Stimulated activated memory B cell treated with anti-CD40 and anti-IgM and Interleukin-4, amounts not matched to agents 10 μg/mL and 1 μg/mL and 100 μg/mL, for 72 hours (primary cell): ENCODE results near the gene DHX38.
"Not testable (repeated sequence)": the region's sequence is repeated elsewhere in the genome, so short reads cannot be mapped to it uniquely, and the experiment has no call there.

Experiments
- ATAC-seq: fragments of 150-1000 bp; cut with Tn5 transposase; 2 replicates; pipeline ENCODE4 v1.10.0; 2021
- H3K27ac Mint-ChIP-seq: one replicate; pipeline ENCODE4 v1.8.0; 2022; ENCODE audit warnings: mild to moderate bottlenecking, mixed read lengths
- H3K27me3 Mint-ChIP-seq: one replicate; pipeline ENCODE4 v1.8.0; 2022; ENCODE audit warnings: mixed read lengths
- H3K36me3 Mint-ChIP-seq: one replicate; pipeline ENCODE4 v1.8.0; 2022; ENCODE audit warnings: mixed read lengths
- H3K4me1 Mint-ChIP-seq: one replicate; pipeline ENCODE4 v1.8.0; 2022; ENCODE audit warnings: mixed read lengths
- H3K4me3 Mint-ChIP-seq: one replicate; pipeline ENCODE4 v1.8.0; 2022; ENCODE audit warnings: mild to moderate bottlenecking, moderate library complexity, mixed read lengths
- H3K9me3 Mint-ChIP-seq: one replicate; pipeline ENCODE4 v1.8.0; 2022; ENCODE audit warnings: mixed read lengths

Gene DHX38

DNA sequence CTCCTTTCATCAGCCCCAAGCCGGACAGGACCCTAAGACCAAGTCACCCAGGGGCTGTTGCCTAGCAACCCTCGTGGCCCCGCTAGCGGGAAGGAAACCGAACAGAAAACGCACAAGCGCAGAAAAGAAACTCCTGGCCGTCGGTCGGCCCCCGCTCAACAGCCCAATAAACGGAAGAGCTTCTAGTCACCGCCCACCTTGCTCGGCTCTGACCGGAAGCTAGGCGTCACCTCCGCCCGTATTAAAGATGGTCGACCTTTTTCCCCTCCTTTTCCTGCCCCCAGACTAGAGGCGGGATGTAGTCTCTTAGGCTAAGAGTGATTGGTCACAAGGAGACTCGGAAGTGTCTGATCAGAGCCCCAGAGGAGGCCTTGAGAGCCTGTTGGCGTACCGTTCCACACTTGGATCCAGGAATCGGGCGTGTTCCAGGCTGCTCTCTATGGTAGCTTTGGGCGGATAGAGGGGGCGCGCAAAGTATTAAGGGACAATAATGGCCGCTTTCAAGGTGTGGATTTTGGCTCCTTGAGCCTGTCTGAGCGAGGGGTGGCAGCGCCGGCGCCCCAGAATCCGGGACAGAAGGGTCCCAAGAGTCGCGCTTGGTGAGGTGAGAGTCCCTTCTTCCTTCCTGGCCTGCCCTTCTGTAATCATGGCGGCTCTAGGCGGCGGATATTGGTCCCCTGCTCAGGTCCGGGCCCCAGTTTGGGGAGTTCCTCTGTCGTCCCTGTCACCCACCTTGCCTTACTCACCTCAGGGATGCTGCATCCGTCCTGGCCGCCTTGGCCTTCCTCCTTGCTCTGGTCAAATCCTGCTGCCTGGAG lies at the start of gene DHX38, which contains the start of gene TXNL4B:
Gene DHX38 (plus strand): TSS at position 400 of the 818 bp plus-strand sequence. CDS start 2,311 bp downstream, outside the sequence.
Gene TXNL4B (minus strand): TSS at position 173 of the 818 bp plus-strand sequence. CDS start 2,871 bp downstream, outside the sequence.
- H3K4me1 Mint-ChIP-seq, result peaks cover 62% of the 10 kb centered on the region
- peak; percentile 100 for ATAC-seq
- H3K27ac Mint-ChIP-seq, result peak within 1 kb of the TSS; percentile 94
- H3K27me3 Mint-ChIP-seq, result no peaks in the 10 kb centered on the region
- no peaks in the 10 kb centered on the region for H3K9me3 Mint-ChIP-seq
- H3K4me3 Mint-ChIP-seq, result peak within 1 kb of the TSS; percentile 96
- H3K36me3 Mint-ChIP-seq, result peaks cover 49% of the 10 kb centered on the region

DNA sequence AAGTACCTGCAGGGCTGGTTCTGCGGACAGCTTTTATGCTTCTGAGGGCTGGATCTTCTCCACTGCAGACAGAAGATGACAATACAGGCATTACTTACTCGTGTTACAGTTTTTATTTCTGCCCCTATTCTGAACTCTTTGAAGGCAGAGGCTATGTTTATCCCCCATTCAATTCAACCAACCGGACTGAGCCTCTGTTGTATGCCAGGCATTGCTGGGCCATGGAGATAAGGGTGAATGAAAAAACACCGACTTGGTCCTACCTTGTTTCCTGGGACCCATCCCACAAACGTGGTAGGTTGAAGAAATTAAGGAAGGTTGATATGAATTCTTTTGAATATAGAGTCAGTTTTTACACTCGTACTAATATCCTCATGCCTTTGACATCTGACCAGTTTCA lies 49.4 kb upstream of the DHX38 start:
- Mint-ChIP-seq H3K4me3 (no peak overlapping the region), H3K27ac (no peak overlapping the region), H3K36me3 (peaks cover 34% of the 10 kb centered on the region), H3K9me3 (peaks cover 4% of the 10 kb centered on the region), H3K27me3 (no peaks in the 10 kb centered on the region), H3K4me1 (no peaks in the 10 kb centered on the region)
- ATAC-seq, result no peak

DNA sequence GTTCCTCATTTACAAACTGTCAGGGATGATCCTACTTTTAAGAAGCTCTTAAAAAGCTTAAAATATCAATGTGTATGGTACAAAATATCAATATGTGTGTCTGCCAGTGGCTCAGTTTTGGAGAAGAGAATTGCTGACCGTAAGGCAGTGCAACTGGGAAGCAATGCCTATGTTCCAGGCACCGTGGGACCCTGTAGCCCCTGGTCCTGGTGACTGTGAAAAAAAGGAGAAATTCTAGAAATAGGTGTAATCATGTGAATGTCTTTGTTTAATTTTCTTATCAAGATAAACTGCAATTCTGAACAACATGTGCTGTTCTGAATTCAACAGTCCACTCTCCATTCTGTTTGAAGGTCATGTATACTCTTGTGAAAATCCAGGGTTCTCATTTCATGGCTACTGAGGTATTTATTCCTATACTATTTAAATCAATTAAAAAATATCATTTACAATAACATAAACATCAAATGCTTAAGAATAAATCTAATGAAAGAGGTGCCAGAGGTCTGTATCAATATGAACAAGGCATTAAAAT lies 48.8 kb upstream of the DHX38 start:
- Mint-ChIP-seq H3K27me3 (no peaks in the 10 kb centered on the region), H3K9me3 (peaks cover 6% of the 10 kb centered on the region), H3K36me3 (peaks cover 37% of the 10 kb centered on the region), H3K4me3 (no peak overlapping the region), H3K4me1 (no peaks in the 10 kb centered on the region), H3K27ac (no peak overlapping the region)
- no peak for ATAC-seq

DNA sequence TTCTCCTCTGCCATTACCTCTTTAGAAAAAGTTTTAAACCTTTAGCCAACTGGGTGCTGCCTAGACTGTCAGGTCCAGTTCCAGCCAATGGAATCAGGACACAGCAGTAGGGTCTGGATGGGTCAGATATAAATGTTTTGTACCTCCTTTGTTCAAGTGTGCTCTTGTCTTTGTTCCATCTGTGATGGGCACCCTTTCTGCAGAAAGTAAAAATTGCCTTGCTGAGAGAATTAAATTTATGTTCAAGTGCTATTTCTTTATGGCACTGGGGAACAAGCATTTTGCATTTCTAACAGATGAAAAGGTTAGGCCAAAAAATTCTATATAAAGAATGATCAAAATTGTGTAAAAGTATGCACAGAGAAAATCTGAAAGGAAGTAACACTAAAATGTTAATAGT lies 44.5 kb upstream of the DHX38 start:
- H3K36me3 Mint-ChIP-seq, result peaks cover 21% of the 10 kb centered on the region
- ATAC-seq, result no peak
- no peaks in the 10 kb centered on the region for H3K4me1 Mint-ChIP-seq
- H3K4me3 Mint-ChIP-seq, result no peak overlapping the region
- H3K9me3 Mint-ChIP-seq, result peaks cover 14% of the 10 kb centered on the region
- H3K27me3 Mint-ChIP-seq, result no peaks in the 10 kb centered on the region
- no peak overlapping the region for H3K27ac Mint-ChIP-seq

DNA sequence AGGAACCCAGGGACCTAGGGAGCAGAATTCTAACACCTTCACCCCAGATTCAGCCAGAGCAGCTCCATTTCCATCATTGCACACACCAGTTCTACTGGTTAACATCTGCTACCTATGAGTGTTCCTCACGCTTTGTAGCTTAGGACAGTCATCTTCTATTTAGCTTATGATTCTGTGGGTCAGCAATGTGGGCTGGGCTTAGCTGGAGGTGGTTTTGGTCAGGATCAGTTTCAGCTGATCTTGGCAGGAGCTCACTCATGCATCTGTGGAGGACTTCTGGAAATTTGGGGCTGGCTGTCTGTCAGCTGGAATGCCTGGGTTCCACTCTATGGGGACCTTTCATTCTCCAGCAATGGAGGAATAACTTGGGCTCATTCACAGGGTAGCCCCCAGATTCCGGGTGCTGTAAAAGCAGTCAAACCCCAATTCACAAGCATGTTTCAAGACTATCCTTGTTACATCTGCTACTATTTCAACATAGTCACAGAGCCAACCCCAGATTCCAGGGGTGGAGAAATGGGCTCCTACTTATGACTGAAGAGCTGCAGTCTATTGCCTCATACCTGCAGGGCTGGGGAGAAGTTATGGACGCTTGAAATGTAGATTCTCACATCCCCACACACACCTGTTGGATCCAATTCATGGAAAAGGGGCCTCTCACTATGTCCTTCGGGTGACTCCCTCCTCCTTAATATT lies 42.7 kb upstream of the DHX38 start:
- no peak for ATAC-seq
- H3K4me1 Mint-ChIP-seq, result no peaks in the 10 kb centered on the region
- H3K9me3 Mint-ChIP-seq, result peaks cover 14% of the 10 kb centered on the region

DNA sequence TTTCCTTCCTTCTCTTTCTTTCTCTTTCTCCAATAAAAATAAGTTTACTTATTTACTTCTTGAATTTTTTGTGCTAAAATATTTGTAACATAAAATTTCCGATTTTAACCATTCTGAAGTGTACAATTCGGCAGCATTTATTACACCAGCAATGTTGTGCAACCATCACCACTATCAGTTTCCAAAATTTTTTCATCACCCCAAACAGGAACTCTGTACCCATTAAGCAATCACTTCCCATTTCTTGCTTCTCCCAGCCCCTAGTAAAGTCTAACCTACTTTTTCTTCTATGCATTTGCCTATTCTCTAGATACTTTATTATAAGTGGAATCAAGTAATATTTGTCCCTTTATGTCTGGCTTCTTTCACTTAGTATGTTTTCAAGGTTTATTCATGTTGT lies 41.8 kb upstream of the DHX38 start:
- no peaks in the 10 kb centered on the region for H3K4me1 Mint-ChIP-seq
- no peaks in the 10 kb centered on the region for H3K27me3 Mint-ChIP-seq
- H3K4me3 Mint-ChIP-seq, result no peak overlapping the region

More for the DNA sequence above, 42.7 kb upstream of the DHX38 start:
- Mint-ChIP-seq H3K4me3 (no peak overlapping the region), H3K36me3 (peaks cover 21% of the 10 kb centered on the region), H3K27me3 (no peaks in the 10 kb centered on the region), H3K27ac (no peak overlapping the region)

DNA sequence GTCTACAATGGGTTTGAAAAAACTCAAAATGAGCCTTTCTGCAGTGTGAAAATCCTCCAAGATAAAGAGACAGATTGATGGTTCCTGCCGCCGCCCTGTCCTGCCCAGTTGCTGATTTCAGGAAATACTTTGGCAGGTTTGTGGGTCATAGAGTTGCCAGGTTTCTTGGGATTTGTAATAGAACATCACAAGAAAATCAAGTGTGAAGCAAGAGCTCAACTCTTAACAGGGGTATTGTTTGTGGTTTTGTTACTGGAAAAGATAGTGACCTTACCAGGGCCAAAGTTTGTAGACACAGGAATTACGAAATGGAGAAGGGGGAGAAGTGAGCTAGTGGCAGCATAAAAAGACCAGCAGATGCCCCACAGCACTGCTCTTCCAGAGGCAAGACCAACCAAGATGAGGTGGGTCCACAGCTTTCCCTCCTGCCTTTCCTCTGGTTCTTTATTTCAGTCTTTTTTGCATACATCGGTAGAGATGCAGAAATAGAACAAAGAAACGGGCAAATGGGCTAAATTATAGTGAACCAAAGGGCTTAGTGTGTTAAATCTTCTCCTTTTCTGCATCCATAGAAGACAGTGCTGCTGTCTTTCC lies 39.3 kb upstream of the DHX38 start, which contains the start of gene HP:
Gene HP (plus strand): TSS at position 252 of the 594 bp plus-strand sequence. CDS start 148 bp downstream, at position 400.
- not testable (repeated sequence) for H3K27me3 Mint-ChIP-seq, ATAC-seq, H3K27ac Mint-ChIP-seq, H3K4me1 Mint-ChIP-seq, H3K9me3 Mint-ChIP-seq, H3K4me3 Mint-ChIP-seq
- peaks cover 20% of the 10 kb centered on the region for H3K36me3 Mint-ChIP-seq

More for the DNA sequence above, 41.8 kb upstream of the DHX38 start:
- Mint-ChIP-seq H3K36me3 (peaks cover 21% of the 10 kb centered on the region), H3K9me3 (peaks cover 14% of the 10 kb centered on the region), H3K27ac (no peak overlapping the region)
- ATAC-seq, result no peak

DNA sequence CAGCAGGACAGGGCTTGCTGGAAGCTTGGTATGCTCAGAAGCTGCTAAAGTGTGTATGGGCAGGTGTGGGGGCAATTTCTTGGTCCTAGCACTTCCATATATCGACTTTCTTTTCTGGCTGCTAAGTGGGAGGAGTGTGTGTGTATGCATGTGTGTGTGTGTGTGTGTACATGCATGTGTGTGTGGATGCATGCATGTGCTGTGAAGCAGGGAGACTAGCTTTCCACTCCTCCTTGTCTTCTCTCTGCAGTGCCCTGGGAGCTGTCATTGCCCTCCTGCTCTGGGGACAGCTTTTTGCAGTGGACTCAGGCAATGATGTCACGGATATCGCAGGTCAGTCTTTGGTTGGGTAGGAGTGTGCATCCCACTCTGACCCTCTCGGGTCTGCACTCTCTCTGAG lies 37.7 kb upstream of the DHX38 start:
- Mint-ChIP-seq H3K36me3 (peaks cover 15% of the 10 kb centered on the region), H3K27me3 (no peaks in the 10 kb centered on the region), H3K4me3 (no peak overlapping the region), H3K9me3 (peaks cover 5% of the 10 kb centered on the region), H3K27ac (no peak overlapping the region), H3K4me1 (no peaks in the 10 kb centered on the region)
- ATAC-seq, result no peak

DNA sequence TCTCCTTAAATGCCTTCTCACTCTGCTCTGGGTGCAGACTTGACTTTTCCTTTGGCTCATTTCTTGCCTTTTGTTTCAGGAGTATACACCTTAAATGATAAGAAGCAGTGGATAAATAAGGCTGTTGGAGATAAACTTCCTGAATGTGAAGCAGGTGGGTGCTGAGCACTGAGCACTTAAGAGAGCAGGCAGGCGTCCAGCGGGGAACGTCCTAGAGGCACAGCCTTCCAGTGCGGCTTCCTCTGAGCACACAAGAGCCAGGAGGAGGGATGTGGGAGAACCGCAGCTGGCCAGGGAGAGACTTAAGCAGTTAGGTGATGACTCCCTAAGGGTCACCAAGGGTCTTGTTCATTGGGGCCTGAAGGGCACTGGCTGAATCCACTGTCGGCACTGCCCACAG lies 36.3 kb upstream of the DHX38 start:
- H3K27me3 Mint-ChIP-seq, H3K27ac Mint-ChIP-seq, H3K4me3 Mint-ChIP-seq, ATAC-seq, H3K9me3 Mint-ChIP-seq, H3K4me1 Mint-ChIP-seq: not testable (repeated sequence)
- peaks cover 12% of the 10 kb centered on the region for H3K36me3 Mint-ChIP-seq

DNA sequence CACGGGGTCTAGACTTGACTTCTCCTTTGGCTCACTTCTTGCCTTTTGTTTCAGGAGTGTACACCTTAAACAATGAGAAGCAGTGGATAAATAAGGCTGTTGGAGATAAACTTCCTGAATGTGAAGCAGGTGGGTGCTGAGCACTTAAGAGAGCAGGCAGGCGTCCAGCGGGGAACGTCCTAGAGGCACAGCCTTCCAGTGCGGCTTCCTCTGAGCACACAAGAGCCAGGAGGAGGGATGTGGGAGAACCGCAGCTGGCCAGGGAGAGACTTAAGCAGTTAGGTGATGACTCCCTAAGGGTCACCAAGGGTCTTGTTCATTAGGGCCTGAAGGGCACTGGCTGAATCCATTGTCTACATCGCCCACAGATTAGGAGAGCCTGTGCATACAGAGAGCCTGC lies 34.6 kb upstream of the DHX38 start:
- not testable (repeated sequence) for ATAC-seq, H3K27ac Mint-ChIP-seq, H3K27me3 Mint-ChIP-seq, H3K4me3 Mint-ChIP-seq, H3K4me1 Mint-ChIP-seq, H3K9me3 Mint-ChIP-seq
- H3K36me3 Mint-ChIP-seq, result peaks cover 17% of the 10 kb centered on the region

DNA sequence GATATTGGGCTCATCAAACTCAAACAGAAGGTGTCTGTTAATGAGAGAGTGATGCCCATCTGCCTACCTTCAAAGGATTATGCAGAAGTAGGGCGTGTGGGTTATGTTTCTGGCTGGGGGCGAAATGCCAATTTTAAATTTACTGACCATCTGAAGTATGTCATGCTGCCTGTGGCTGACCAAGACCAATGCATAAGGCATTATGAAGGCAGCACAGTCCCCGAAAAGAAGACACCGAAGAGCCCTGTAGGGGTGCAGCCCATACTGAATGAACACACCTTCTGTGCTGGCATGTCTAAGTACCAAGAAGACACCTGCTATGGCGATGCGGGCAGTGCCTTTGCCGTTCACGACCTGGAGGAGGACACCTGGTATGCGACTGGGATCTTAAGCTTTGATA lies 33.2 kb upstream of the DHX38 start:
- no peak for ATAC-seq
- Mint-ChIP-seq H3K4me3 (no peak overlapping the region), H3K4me1 (no peaks in the 10 kb centered on the region), H3K36me3 (peaks cover 23% of the 10 kb centered on the region), H3K9me3 (no peaks in the 10 kb centered on the region), H3K27me3 (no peaks in the 10 kb centered on the region), H3K27ac (no peak overlapping the region)

DNA sequence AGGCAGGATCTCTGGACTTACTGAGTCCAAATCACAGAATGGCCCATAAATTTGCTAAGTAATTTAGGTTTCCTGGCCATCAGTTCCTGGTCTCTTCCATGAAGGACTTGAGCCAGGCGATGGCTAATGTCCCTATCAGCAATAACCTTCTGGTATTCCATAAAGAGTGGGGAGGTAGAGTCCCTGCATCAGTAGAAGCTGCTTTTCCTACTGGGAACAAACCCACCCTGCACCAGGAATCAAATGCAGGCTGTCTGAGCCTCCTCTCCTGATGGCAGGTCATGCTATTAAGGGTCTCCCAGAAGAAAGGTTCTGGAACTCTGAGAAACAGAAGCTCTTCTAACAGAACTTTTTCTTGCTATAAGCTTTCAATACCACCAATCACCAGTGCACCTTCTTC lies 32.1 kb upstream of the DHX38 start:
- Mint-ChIP-seq H3K36me3 (peaks cover 23% of the 10 kb centered on the region), H3K27me3 (no peaks in the 10 kb centered on the region), H3K4me3 (no peak overlapping the region), H3K27ac (no peak overlapping the region), H3K9me3 (no peaks in the 10 kb centered on the region), H3K4me1 (peaks cover under 1% of the 10 kb centered on the region)
- ATAC-seq, result no peak

DNA sequence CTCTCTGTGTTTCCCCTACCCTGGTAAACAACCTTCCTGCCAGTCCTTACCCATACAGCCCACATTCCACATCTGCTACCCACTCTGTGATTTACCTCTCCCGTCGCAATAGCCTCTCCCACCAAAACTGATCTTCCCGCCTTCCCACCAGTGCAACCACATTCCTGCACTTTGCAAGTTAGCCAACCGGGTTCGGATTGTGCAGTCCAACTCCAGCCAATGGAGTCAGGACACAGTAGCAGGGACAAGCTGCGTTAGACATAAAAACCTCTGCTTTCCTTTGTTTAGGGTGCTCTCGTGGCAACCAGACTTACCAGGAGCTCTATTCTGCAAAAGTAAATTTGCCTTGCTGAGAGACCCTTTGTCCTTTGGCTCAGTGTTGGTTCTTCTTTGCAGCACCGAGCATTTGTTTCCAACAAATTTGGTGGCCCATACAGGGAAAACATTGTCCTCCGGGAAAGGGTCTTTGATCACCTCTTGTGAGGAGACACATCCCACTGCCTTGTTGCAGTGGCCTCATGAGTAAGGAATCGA lies 29.2 kb upstream of the DHX38 start:
- no peak for ATAC-seq
- peaks cover 17% of the 10 kb centered on the region for H3K36me3 Mint-ChIP-seq
- peaks cover 4% of the 10 kb centered on the region for H3K4me1 Mint-ChIP-seq
- no peak overlapping the region for H3K4me3 Mint-ChIP-seq
- no peak overlapping the region for H3K27ac Mint-ChIP-seq
- H3K9me3 Mint-ChIP-seq, result no peaks in the 10 kb centered on the region
- no peaks in the 10 kb centered on the region for H3K27me3 Mint-ChIP-seq

DNA sequence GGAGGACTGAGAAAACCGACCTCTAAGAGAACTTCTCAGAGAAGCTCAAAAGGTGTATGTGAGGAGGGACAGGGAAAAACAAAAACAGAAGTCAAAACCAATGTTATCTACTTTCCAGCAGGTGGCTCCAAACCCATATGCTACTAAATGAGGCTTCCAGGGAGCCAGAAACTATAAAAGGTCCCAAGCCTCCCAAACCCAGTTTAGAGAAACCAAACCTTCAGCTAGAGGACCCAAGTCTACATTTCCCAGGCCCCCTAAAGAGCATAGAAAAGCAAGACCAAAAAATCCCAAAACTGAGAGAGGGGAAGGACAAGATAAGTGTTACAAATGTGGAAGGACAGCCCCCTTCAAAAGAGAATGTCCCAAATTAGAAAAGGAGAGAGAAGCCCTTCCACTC lies 26.9 kb upstream of the DHX38 start:
- no peaks in the 10 kb centered on the region for H3K9me3 Mint-ChIP-seq
- no peaks in the 10 kb centered on the region for H3K27me3 Mint-ChIP-seq
- H3K4me1 Mint-ChIP-seq, result peaks cover 4% of the 10 kb centered on the region
- H3K4me3 Mint-ChIP-seq, result no peak overlapping the region
- no peak overlapping the region for H3K27ac Mint-ChIP-seq
- no peak for ATAC-seq
- peaks cover 16% of the 10 kb centered on the region for H3K36me3 Mint-ChIP-seq

DNA sequence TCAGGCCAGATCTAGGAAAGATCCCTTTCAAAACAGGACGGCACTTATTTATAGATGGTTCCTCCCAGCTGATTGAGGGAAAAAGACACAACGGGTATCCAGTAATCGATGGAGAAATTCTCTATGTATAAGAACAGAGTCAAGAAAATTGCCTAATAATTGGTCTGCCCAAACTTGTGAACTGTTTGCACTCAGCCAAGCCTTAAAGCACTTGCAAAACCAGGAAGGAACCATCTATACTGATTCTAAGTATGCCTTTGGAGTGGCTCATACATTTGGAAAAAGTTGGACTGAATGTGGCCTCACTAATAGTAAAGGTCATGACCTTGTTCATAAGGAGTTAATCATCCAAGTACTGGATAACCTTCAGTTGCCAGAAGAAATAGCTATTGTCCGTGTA lies 24.7 kb upstream of the DHX38 start:
- no peak for ATAC-seq
- no peaks in the 10 kb centered on the region for H3K9me3 Mint-ChIP-seq
- peaks cover 6% of the 10 kb centered on the region for H3K36me3 Mint-ChIP-seq
- H3K4me3 Mint-ChIP-seq, result no peak overlapping the region
- H3K27ac Mint-ChIP-seq, result no peak overlapping the region
- H3K4me1 Mint-ChIP-seq, result peaks cover 4% of the 10 kb centered on the region
- no peaks in the 10 kb centered on the region for H3K27me3 Mint-ChIP-seq
